Erythroblast (primary cell): ENCODE measurements around the gene ADD1.

Source experiments
- GATA1 ChIP-seq: IDR thresholded peaks from 2 replicates; pipeline ENCODE4 v1.6.1; 2011; ENCODE audit warnings: low read depth, mild to moderate bottlenecking, control low read depth, low read length, moderate library complexity
- POLR2A ChIP-seq: IDR thresholded peaks from 2 replicates; pipeline ENCODE4 v1.6.1; 2011; ENCODE audit warnings: mild to moderate bottlenecking, low read length

GRCh38 chr4:2934813-2935761 lies 91.4 kb downstream of the ADD1 start:
- TF ChIP-seq POLR2A (peak; percentile 84), GATA1 (no peak)
